A549 (cell line): ENCODE measurements around the gene CPA5. TPM values are rescaled to one million over a fixed set of nuclear protein-coding genes. Genes with fewer than 3 reads are reported as not detected.
A peak's percentile ranks its signal among the peaks of the same experiment; 100 is the strongest.

Experiments used
- ATAC-seq, 2 experiments: fragments of 200-7000 bp in 1 of 2; fragments of >200 bp in 1 of 2; cut with Nextera tagmentation in 1 of 2; cut with Tn5 transposase in 1 of 2; 3 replicates each; pipeline versions ENCODE4 v1.8.0 to v1.9.1; 2018 to 2020; ENCODE audit warnings: mild to moderate bottlenecking in 1 of 2, moderate library complexity in 1 of 2
- CTCF ChIA-PET: fragments of 300-600 bp; sonication (Branson Sonifier 250); formaldehyde crosslinking; extraction: SDS; loops from one replicate; lab custom pipeline; 2021; ENCODE audit warnings: antibody characterized with exemption, inconsistent platforms; lab: Yijun Ruan, JAX
- POLR2A ChIA-PET: fragments of 350-600 bp; formaldehyde crosslinking; extraction: SDS; loops from one replicate; lab custom pipeline; 2021; ENCODE audit warnings: antibody characterized with exemption, inconsistent platforms; lab: Yijun Ruan, JAX
- DNase-seq, 2 experiments: peaks; one replicate each; pipeline versions ENCODE4 v3.0.0 to v3.0.0-alpha.2; 2011 to 2016; ENCODE audit warnings: low read depth in 1 of 2, low spot score in 1 of 2
- FAIRE-seq: peaks from 2 replicates; lab custom pipeline; 2011; peaks lifted over from hg19 to GRCh38; lab: Jason Lieb, UNC
- H3K27ac ChIP-seq, 2 experiments: fragments of >200 bp; sonication (Bioruptor Twin); formaldehyde crosslinking; 3 replicates each; pipeline ENCODE4 v1.5.1; 2016 to 2017
- H3K4me1 ChIP-seq: fragments of >200 bp; sonication (Bioruptor Twin); formaldehyde crosslinking; 3 replicates; pipeline ENCODE4 v1.6.1; 2016
- H3K4me2 ChIP-seq: fragments of >200 bp; sonication (Bioruptor Twin); formaldehyde crosslinking; 3 replicates; pipeline ENCODE4 v1.6.1; 2016
- H3K4me3 ChIP-seq: fragments of >200 bp; sonication (Bioruptor Twin); formaldehyde crosslinking; 3 replicates; pipeline ENCODE4 v1.5.1; 2016
- H3K9me3 ChIP-seq: fragments of >200 bp; sonication (Bioruptor Twin); formaldehyde crosslinking; 3 replicates; pipeline ENCODE4 v1.6.1; 2016
- CEBPB ChIP-seq, 2 experiments: fragments of >200 bp in 1 of 2; sonication (Bioruptor Twin) in 1 of 2; formaldehyde crosslinking in 1 of 2; IDR thresholded peaks; 2 replicates each; pipeline ENCODE4 v1.6.1; 2012 to 2016
- ELK1 ChIP-seq: fragments of 150-350 bp; IDR thresholded peaks from 2 replicates; pipeline ENCODE4 v1.6.1; 2014; ENCODE audit warnings: low read depth, mild to moderate bottlenecking, low read length
- FOSB ChIP-seq: fragments of 250-450 bp; sonication (Bioruptor Pico); IDR thresholded peaks from 2 replicates; pipeline ENCODE4 v1.5.0; 2020; ENCODE audit warnings: mild to moderate bottlenecking, moderate library complexity
- FOSL2 ChIP-seq, 2 experiments: fragments of 450-650 bp in 1 of 2; fragments of >200 bp in 1 of 2; sonication (Bioruptor Twin) in 1 of 2; formaldehyde crosslinking; IDR thresholded peaks; 2 replicates each; pipeline versions ENCODE4 v1.5.0 to v1.6.1; 2016 to 2020; ENCODE audit warnings: mild to moderate bottlenecking in 1 of 2, moderate library complexity in 1 of 2
- HDAC2 ChIP-seq: fragments of 200-600 bp; sonication (generic); IDR thresholded peaks from 2 replicates; pipeline ENCODE4 v1.6.1; 2016
- HOXB13 ChIP-seq: fragments of 250-450 bp; sonication (Bioruptor Pico); IDR thresholded peaks from 2 replicates; pipeline ENCODE4 v1.5.0; 2020; ENCODE audit warnings: low read depth, mild to moderate bottlenecking, moderate library complexity
- HOXB5 ChIP-seq: fragments of 250-450 bp; sonication (Bioruptor Pico); IDR thresholded peaks from 2 replicates; pipeline ENCODE4 v1.5.0; 2020; ENCODE audit warnings: mild to moderate bottlenecking, moderate library complexity
- JUN ChIP-seq, 2 experiments: fragments of >200 bp; sonication (Bioruptor Twin); formaldehyde crosslinking; IDR thresholded peaks; 2 replicates in 1 of 2; 3 replicates in 1 of 2; pipeline ENCODE4 v1.6.1; 2016 to 2017
- JUNB ChIP-seq: fragments of >200 bp; sonication (Bioruptor Twin); formaldehyde crosslinking; IDR thresholded peaks from 2 replicates; pipeline ENCODE4 v1.6.1; 2016
- MAX ChIP-seq: IDR thresholded peaks from 2 replicates; pipeline ENCODE4 v1.6.1; 2012
- NFE2L2 ChIP-seq: fragments of 150-350 bp; conservative IDR thresholded peaks from 2 replicates; pipeline ENCODE4 v1.6.1; 2014; ENCODE audit warnings: low read length
- NR3C1 ChIP-seq: fragments of >200 bp; sonication (Bioruptor Twin); formaldehyde crosslinking; IDR thresholded peaks from 3 replicates; pipeline ENCODE4 v1.6.1; 2017
- POLR2AphosphoS2 ChIP-seq: conservative IDR thresholded peaks from 2 replicates; pipeline ENCODE4 v1.6.1; 2012; ENCODE audit warnings: low read length, improper control_type of control experiment, inconsistent platforms
- RAD21 ChIP-seq, 2 experiments: fragments of >200 bp in 1 of 2; sonication (Bioruptor Twin) in 1 of 2; formaldehyde crosslinking in 1 of 2; IDR thresholded peaks in 1 of 2; conservative IDR thresholded peaks in 1 of 2; 2 replicates in 1 of 2; 3 replicates in 1 of 2; pipeline ENCODE4 v1.6.1; 2012 to 2018; ENCODE audit warnings: inconsistent platforms in 1 of 2
- RNF2 ChIP-seq: fragments of 200-600 bp; sonication (generic); IDR thresholded peaks from 2 replicates; pipeline ENCODE4 v1.6.1; 2016; ENCODE audit warnings: low read depth, mild to moderate bottlenecking, antibody characterized with exemption, moderate library complexity, borderline replicate concordance
- TP53 ChIP-seq: fragments of 250-450 bp; sonication (Bioruptor Pico); IDR thresholded peaks from 2 replicates; pipeline ENCODE4 v1.5.0; 2021; ENCODE audit warnings: mild to moderate bottlenecking, moderate library complexity
- WGBS: methylation state at CpG from one replicate; pipeline ENCODE4 v1.1.6; 2017; ENCODE audit errors: missing lambda C conversion rate; 5-methylcytosine and 5-hydroxymethylcytosine counted together
- polyA plus RNA-seq, 4 experiments: library from polyadenylated mRNA; depleted of rRNA in 3 of 4; stranded (reverse); fragments of >200 nt; fragmentation: RNase III in 1 of 4; extraction: RNeasy Plus Mini Kit Qiagen cat#74134 plus additional on column Dnase treatment in 1 of 4; gene quantifications; 2 replicates in 3 of 4; 3 replicates in 1 of 4; pipeline ENCODE4 v1.2.3, GENCODE V29; 2011 to 2017

Gene CPA5
- polyA plus RNA-seq, 2 of the 4 experiments (the other 2 are of a cell fraction) = not detected

GRCh38 chr7:130353196-130353595 is 8.6 kb downstream of the CPA5 start:
- CTCF ChIA-PET = interaction anchor here (0.8 kb wide), 1 partner anchor 15 kb away, joined by 3 read pairs; no protein-coding TSS in a partner anchor
- WGBS = 86% methylated on average over 7 of the region's 7 CpGs
- FAIRE-seq (no peak), ATAC-seq (0 out of 6 replicates have a peak, but pooled peaks of 1 of the 2 experiments have one; percentile 25), DNase-seq (no peak)
- peaks cover 29% of the 10 kb centered on the region for H3K4me1 ChIP-seq
- POLR2A ChIA-PET = interaction anchor here (0.6 kb wide), 1 partner anchor 387 kb away, joined by 3 read pairs; no protein-coding TSS in a partner anchor
- TF ChIP-seq POLR2AphosphoS2 = no peak
- TF ChIP-seq RAD21 (conservative IDR thresholded peaks at IDR 0.05 in 1 of 2, IDR thresholded peaks at IDR 0.05 in 1 of 2) = no peak; a peak in 1 of 5 replicates
- TF ChIP-seq FOSB = no peak
- no peak for TF ChIP-seq MAX
- no peak for TF ChIP-seq TP53 (CRISPR knock-in tag)
- TF ChIP-seq ELK1 = no peak
- no peak for TF ChIP-seq NFE2L2
- TF ChIP-seq HDAC2 = no peak
- TF ChIP-seq HOXB13 (CRISPR knock-in tag) = no peak
- TF ChIP-seq RNF2 = no peak
- TF ChIP-seq HOXB5 (CRISPR knock-in tag) = no peak
- H3K4me3 ChIP-seq = no peak overlapping the region
- H3K9me3 ChIP-seq = no peaks in the 10 kb centered on the region
- H3K27ac ChIP-seq = 0 out of 6 replicates have a peak overlapping the region, but pooled peaks of 1 of the 2 experiments have one; percentile 24
- H3K4me2 ChIP-seq = peak overlapping the region; percentile 68; the same call in 1 of the 3 replicates

GRCh38 chr7:130356121-130356875 is 11.7 kb downstream of the CPA5 start:
- ATAC-seq (peak; percentile 74 to 77), FAIRE-seq (no peak), DNase-seq (peak; percentile 24 to 51)
- WGBS = 47% methylated on average over 9 of the region's 9 CpGs
- TF ChIP-seq MAX = peak; percentile 39; the same call in 1 of the 2 replicates
- 0 out of 5 replicates have a peak, but pooled peaks of 1 of the 2 experiments have one; percentile 3 for TF ChIP-seq RAD21 (conservative IDR thresholded peaks at IDR 0.05 in 1 of 2, IDR thresholded peaks at IDR 0.05 in 1 of 2)
- TF ChIP-seq JUNB = 0 out of 2 replicates have a peak, but pooled peaks have one; percentile 36
- TF ChIP-seq FOSB = no peak
- no peak for TF ChIP-seq NR3C1
- peaks cover 29% of the 10 kb centered on the region for H3K4me1 ChIP-seq
- peak overlapping the region; percentile 55 for H3K4me2 ChIP-seq
- H3K4me3 ChIP-seq = no peak overlapping the region
- CTCF ChIA-PET = interaction anchor here (0.8 kb wide), 1 partner anchor 284 kb away, joined by 3 read pairs; no protein-coding TSS in a partner anchor
- peaks cover 18% of the 10 kb centered on the region; the same call in 2 of the 3 replicates for H3K9me3 ChIP-seq
- POLR2A ChIA-PET = no interaction called here
- H3K27ac ChIP-seq = peak overlapping the region; percentile 68 to 88

GRCh38 chr7:130356876-130357611 is 12.4 kb downstream of the CPA5 start:
- 60% methylated on average over 16 of the region's 16 CpGs for WGBS
- peak overlapping the region; percentile 68 to 88 for H3K27ac ChIP-seq
- H3K9me3 ChIP-seq = peaks cover 18% of the 10 kb centered on the region; the same call in 2 of the 3 replicates
- H3K4me3 ChIP-seq = no peak overlapping the region
- POLR2A ChIA-PET = no interaction called here
- CTCF ChIA-PET = no interaction called here
- peaks cover 29% of the 10 kb centered on the region for H3K4me1 ChIP-seq
- peak overlapping the region; percentile 55 for H3K4me2 ChIP-seq
- TF ChIP-seq FOSL2 (IDR thresholded peaks at IDR 0.05) (peak; percentile 75), FOSL2 (CRISPR knock-in tag; IDR thresholded peaks at IDR 0.05) (peak; percentile 58), CEBPB (IDR thresholded peaks at IDR 0.05) (peak; percentile 63 to 90), JUN (IDR thresholded peaks at IDR 0.05) (no peak)
- ATAC-seq (peak; percentile 45 to 60; a peak in 5 of 6 replicates), FAIRE-seq (no peak), DNase-seq (peak; percentile 50 to 56)
